H1 (cell line): ENCODE measurements around the gene SGSH. TPM values are rescaled to one million over a fixed set of nuclear protein-coding genes. Genes with fewer than 3 reads are reported as not detected.

Source experiments
- CTCF ChIA-PET: fragments of 300-600 bp; sonication (Branson Sonifier 250); formaldehyde crosslinking; loops from one replicate; lab custom pipeline; 2021; ENCODE audit not compliant: partially characterized antibody; lab: Charles Lee
- POLR2A ChIA-PET: fragments of 300-600 bp; sonication (Branson Sonifier 250); formaldehyde crosslinking; loops from one replicate; lab custom pipeline; 2021; ENCODE audit warnings: inconsistent platforms; ENCODE audit not compliant: partially characterized antibody; lab: Charles Lee
- DNase-seq, 2 experiments: peaks; one replicate each; pipeline versions ENCODE4 v3.0.0 to v3.0.0-alpha.2; 2010 to 2022; ENCODE audit warnings: low spot score in 2 of 2, low read depth in 1 of 2, mixed read lengths in 1 of 2
- FAIRE-seq: peaks from 2 replicates; lab custom pipeline; 2011; peaks lifted over from hg19 to GRCh38; lab: Jason Lieb, UNC
- H2AFZ ChIP-seq: 2 replicates; pipeline ENCODE4 v1.8.1; 2012; ENCODE audit warnings: low read length, inconsistent platforms
- H2AK5ac ChIP-seq: 2 replicates; pipeline ENCODE4 v1.6.1; 2013; ENCODE audit warnings: low read depth, low read length
- H2BK120ac ChIP-seq: replicated peaks from 2 replicates; pipeline ENCODE3; 2013; ENCODE audit warnings: low read depth, low read length, inconsistent platforms
- H2BK12ac ChIP-seq: 2 replicates; pipeline ENCODE4 v1.6.1; 2013; ENCODE audit warnings: low read depth, low read length
- H2BK15ac ChIP-seq: 2 replicates; pipeline ENCODE4 v1.6.1; 2013; ENCODE audit warnings: low read length
- H2BK20ac ChIP-seq: 2 replicates; pipeline ENCODE4 v1.6.1; 2013; ENCODE audit warnings: low read length
- H2BK5ac ChIP-seq: 2 replicates; pipeline ENCODE4 v1.6.1; 2013; ENCODE audit warnings: low read depth, low read length
- H3K14ac ChIP-seq: 2 replicates; pipeline ENCODE4 v1.6.1; 2013; ENCODE audit warnings: inconsistent platforms; ENCODE audit not compliant: insufficient read length
- H3K18ac ChIP-seq: 2 replicates; pipeline ENCODE4 v1.6.1; 2013; ENCODE audit warnings: low read length; ENCODE audit errors: extremely low read depth
- H3K23ac ChIP-seq: 2 replicates; pipeline ENCODE4 v1.6.1; 2013; ENCODE audit warnings: inconsistent platforms; ENCODE audit not compliant: insufficient read length
- H3K23me2 ChIP-seq: 2 replicates; pipeline ENCODE4 v1.6.1; 2013; ENCODE audit warnings: low read depth, low read length
- H3K27ac ChIP-seq: 2 replicates; pipeline ENCODE4 v1.6.1; 2011; ENCODE audit warnings: low read depth, low read length, inconsistent platforms
- H3K27me3 ChIP-seq, 4 experiments: replicated peaks in 1 of 4; 1 replicate in 1 of 4; 2 replicates in 3 of 4; pipeline versions ENCODE4 v1.6.1 to v1.8.1; 2011 to 2013; ENCODE audit warnings: low read length in 3 of 4, mild to moderate bottlenecking in 3 of 4, inconsistent platforms in 2 of 4, mixed read lengths in 2 of 4, moderate library complexity in 1 of 4; ENCODE audit not compliant: control insufficient read depth in 3 of 4, insufficient read depth in 3 of 4; ENCODE audit errors: extremely low read depth in 1 of 4
- H3K36me3 ChIP-seq, 4 experiments: 2 replicates each; pipeline versions ENCODE4 v1.6.1 to v1.8.1; 2011 to 2013; ENCODE audit warnings: mild to moderate bottlenecking in 4 of 4, low read length in 3 of 4, moderate library complexity in 2 of 4, control low read depth in 1 of 4, inconsistent platforms in 1 of 4; ENCODE audit not compliant: insufficient read depth in 4 of 4, control insufficient read depth in 2 of 4
- H3K4ac ChIP-seq: replicated peaks from 2 replicates; pipeline ENCODE3; 2013; ENCODE audit warnings: low read length, low read depth, mixed read lengths, inconsistent platforms; ENCODE audit not compliant: insufficient read length
- H3K4me1 ChIP-seq, 4 experiments: replicated peaks in 1 of 4; 1 replicate in 1 of 4; 2 replicates in 3 of 4; pipeline versions ENCODE4 v1.6.1 to v1.8.1; 2011 to 2013; ENCODE audit warnings: low read length in 3 of 4, inconsistent platforms in 2 of 4, mixed read lengths in 1 of 4; ENCODE audit not compliant: insufficient read depth in 4 of 4, control insufficient read depth in 3 of 4
- H3K4me2 ChIP-seq, 2 experiments: 2 replicates each; pipeline versions ENCODE4 v1.6.1 to v1.8.1; 2011 to 2013; ENCODE audit warnings: low read depth in 2 of 2, low read length in 2 of 2, control low read depth in 1 of 2, inconsistent platforms in 1 of 2, mild to moderate bottlenecking in 1 of 2; ENCODE audit not compliant: insufficient read depth in 1 of 2
- H3K4me3 ChIP-seq, 4 experiments: fragments of 200-600, 300-600 bp in 1 of 4; sonication (generic), shearing (Covaris generic), sonication (Bioruptor Twin) in 1 of 4; 2 replicates each; pipeline versions ENCODE4 v1.5.1 to v1.8.1; 2011 to 2016; ENCODE audit warnings: low read length in 4 of 4, low read depth in 3 of 4, control low read depth in 2 of 4, inconsistent platforms in 2 of 4, mild to moderate bottlenecking in 2 of 4, mixed read lengths in 1 of 4, moderate library complexity in 1 of 4; ENCODE audit not compliant: insufficient read depth in 2 of 4; ENCODE audit errors: extremely low read depth in 1 of 4
- H3K56ac ChIP-seq: replicated peaks from 2 replicates; pipeline ENCODE3; 2013; ENCODE audit warnings: low read depth, mild to moderate bottlenecking, mixed read lengths, low read length, inconsistent platforms; ENCODE audit not compliant: insufficient read length
- H3K79me1 ChIP-seq: 2 replicates; pipeline ENCODE4 v1.6.1; 2013; ENCODE audit warnings: low read depth, low read length, control low read depth
- H3K79me2 ChIP-seq, 2 experiments: 2 replicates each; pipeline versions ENCODE4 v1.6.1 to v1.8.1; 2012 to 2013; ENCODE audit warnings: low read length in 2 of 2, mild to moderate bottlenecking in 2 of 2, inconsistent platforms in 1 of 2; ENCODE audit not compliant: insufficient read depth in 2 of 2, control insufficient read depth in 1 of 2
- H3K9ac ChIP-seq, 4 experiments: replicated peaks in 1 of 4; 1 replicate in 1 of 4; 2 replicates in 3 of 4; pipeline versions ENCODE4 v1.6.1 to v1.8.1; 2011 to 2013; ENCODE audit warnings: low read depth in 3 of 4, low read length in 3 of 4, control low read depth in 2 of 4, mild to moderate bottlenecking in 2 of 4, moderate library complexity in 2 of 4, inconsistent platforms in 1 of 4; ENCODE audit errors: extremely low read depth in 1 of 4
- H3K9me3 ChIP-seq, 2 experiments: 2 replicates each; pipeline versions ENCODE4 v1.6.1 to v1.8.1; 2012 to 2013; ENCODE audit warnings: mild to moderate bottlenecking in 2 of 2, moderate library complexity in 2 of 2, control low read depth in 1 of 2, inconsistent platforms in 1 of 2, low read depth in 1 of 2, low read length in 1 of 2, mixed read lengths in 1 of 2; ENCODE audit not compliant: insufficient read depth in 2 of 2
- H4K20me1 ChIP-seq, 2 experiments: replicated peaks in 1 of 2; 2 replicates each; pipeline versions ENCODE3 to v1.8.1; 2011 to 2013; ENCODE audit warnings: inconsistent platforms in 2 of 2, low read length in 2 of 2, mild to moderate bottlenecking in 1 of 2; ENCODE audit not compliant: insufficient read depth in 2 of 2, control insufficient read depth in 1 of 2
- H4K5ac ChIP-seq: 2 replicates; pipeline ENCODE4 v1.6.1; 2013; ENCODE audit warnings: low read length, low read depth, mixed read lengths, inconsistent platforms; ENCODE audit not compliant: insufficient read length
- H4K8ac ChIP-seq: 2 replicates; pipeline ENCODE4 v1.8.0; 2013; ENCODE audit warnings: mild to moderate bottlenecking, moderate library complexity, low read length, inconsistent platforms; ENCODE audit not compliant: insufficient read depth; ENCODE audit errors: extremely low read depth
- H4K91ac ChIP-seq: replicated peaks from 2 replicates; pipeline ENCODE3; 2013; ENCODE audit warnings: low read length, mixed read lengths, inconsistent platforms; ENCODE audit not compliant: insufficient read length
- ASH2L ChIP-seq: fragments of 200-600, 300-600 bp; sonication (generic); IDR thresholded peaks from one replicate; pipeline ENCODE4 v1.7.1; 2017; ENCODE audit warnings: low read length
- BCL11A ChIP-seq, 2 experiments: IDR thresholded peaks; one replicate each; pipeline ENCODE4 v1.6.1; 2011; ENCODE audit warnings: low read depth in 2 of 2, low read length in 2 of 2, mild to moderate bottlenecking in 2 of 2
- CBX8 ChIP-seq: fragments of 300-800, 300-1000 bp; sonication (generic); IDR thresholded peaks from 2 replicates; pipeline ENCODE4 v1.7.1; 2016; ENCODE audit warnings: low read depth, low read length, borderline replicate concordance
- GTF2F1 ChIP-seq: IDR thresholded peaks from 2 replicates; pipeline ENCODE4 v1.6.1; 2012; ENCODE audit warnings: low read depth, low read length, improper control_type of control experiment, borderline replicate concordance
- JUND ChIP-seq: IDR thresholded peaks from 2 replicates; pipeline ENCODE4 v1.6.1; 2011; ENCODE audit warnings: mild to moderate bottlenecking, improper control_type of control experiment, low read length
- KDM4A ChIP-seq: IDR thresholded peaks from one replicate; pipeline ENCODE4 v1.7.1; 2012; ENCODE audit warnings: low read depth, mild to moderate bottlenecking, moderate library complexity, low read length, inconsistent platforms; ENCODE audit not compliant: severe bottlenecking
- KDM5A ChIP-seq: fragments of 200-600 bp; IDR thresholded peaks from 2 replicates; pipeline ENCODE4 v1.7.1; 2012; ENCODE audit warnings: mild to moderate bottlenecking, low read length, inconsistent platforms, mixed read lengths
- SP1 ChIP-seq: IDR thresholded peaks from 2 replicates; pipeline ENCODE4 v1.6.1; 2011; ENCODE audit warnings: low read depth, low read length
- TEAD4 ChIP-seq: IDR thresholded peaks from 2 replicates; pipeline ENCODE4 v1.6.1; 2012; ENCODE audit warnings: low read depth, low read length, inconsistent platforms, mixed read lengths
- WGBS, 2 experiments: shearing (Covaris generic) in 1 of 2; methylation state at CpG; one replicate each; pipeline versions ENCODE4 v1.1.6 to v1.1.7; 2013 to 2015; ENCODE audit warnings: low lambda C conversion rate in 2 of 2, mixed read lengths in 2 of 2, inconsistent platforms in 1 of 2, low coverage in 1 of 2, missing lambda C conversion rate in 1 of 2; ENCODE audit not compliant: insufficient replicate concordance in 2 of 2, insufficient coverage in 1 of 2, insufficient read length in 1 of 2; ENCODE audit errors: extremely low coverage in 1 of 2, missing lambda C conversion rate in 1 of 2; 5-methylcytosine and 5-hydroxymethylcytosine counted together
- polyA plus RNA-seq, 7 experiments: library from polyadenylated mRNA; depleted of rRNA in 3 of 7; stranded (reverse) in 5 of 7; unstranded in 2 of 7; fragments of >200 nt in 5 of 7; fragments of 200-250 nt in 2 of 7; gene quantifications; 1 replicate in 5 of 7; 2 replicates in 1 of 7; 4 replicates in 1 of 7; pipeline versions ENCODE4 v1.2.1 to v1.2.3, GENCODE V29; 2011 to 2013; ENCODE audit warnings: missing spikeins in 2 of 7, mixed read lengths in 2 of 7
- total RNA-seq: library from RNA; stranded (reverse); fragmentation: NEBNext Ultra II Directional; extraction: Animal tissue kit (Norgen Biotek cat#: 25700); gene quantifications from 2 replicates; pipeline ENCODE4 v1.2.1, GENCODE V29; 2021

Gene SGSH
- total and polyA plus RNA-seq, 2 of the 8 experiments (the other 6 are each of a cell fraction or from before 2014, with no cell fraction given), result 18.0 to 19.6 TPM

GRCh38 chr17:80218391-80218790 lies 1.7 kb downstream of the SGSH start:
- CTCF ChIA-PET, result interaction anchor here (0.6 to 2.5 kb wide), 3 partner anchors 22 to 143 kb away, joined by 3 to 11 read pairs (median 7); no protein-coding TSS in a partner anchor

More at GRCh38 chr17:80218391-80218790, 1.7 kb downstream of the SGSH start:
- H3K4me3 ChIP-seq, result no peak overlapping the region
- H3K4ac ChIP-seq, result no peak overlapping the region
- H2AK5ac ChIP-seq, result no peak overlapping the region
- H3K4me2 ChIP-seq, result no peak overlapping the region; a peak in 1 of 4 replicates
- no peaks in the 10 kb centered on the region; a peak in 1 of 7 replicates for H3K27me3 ChIP-seq
- no peak overlapping the region for H2AFZ ChIP-seq
- no peak for DNase-seq
- H3K36me3 ChIP-seq, result peaks cover 0 to 4% (median 0%) of the 10 kb centered on the region in 4 experiments; a peak in 2 of 8 replicates
- no peaks in the 10 kb centered on the region for H3K79me2 ChIP-seq
- no peak overlapping the region for H4K91ac ChIP-seq
- H3K9me3 ChIP-seq, result no peaks in the 10 kb centered on the region
- no peak overlapping the region for H2BK15ac ChIP-seq
- TF ChIP-seq BCL11A (IDR thresholded peaks at IDR 0.05; ENCODE audit: low read depth in 2 of 2, low read length in 2 of 2) (no peak), KDM5A (no peak), GTF2F1 (no peak), TEAD4 (no peak), CBX8 (no peak), SP1 (no peak), ASH2L (no peak), KDM4A (no peak), JUND (no peak)
- WGBS, 2 experiments, result 88% methylated on average over 7 of the region's 7 CpGs; no CpG with 5 or more reads in 1 of the 2 experiments
- H3K14ac ChIP-seq, result no peak overlapping the region
- POLR2A ChIA-PET, result interaction anchor here (0.6 to 1.0 kb wide), 3 partner anchors 19 to 45 kb away, joined by 3 to 4 read pairs (median 4); no protein-coding TSS in a partner anchor
- H3K18ac ChIP-seq, result no peak overlapping the region
- no peak overlapping the region for H3K27ac ChIP-seq
- no peak overlapping the region for H2BK120ac ChIP-seq
- no peak overlapping the region for H3K23ac ChIP-seq
- H4K8ac ChIP-seq, result no peak overlapping the region
- H3K56ac ChIP-seq, result no peak overlapping the region
- no peak overlapping the region for H2BK20ac ChIP-seq
- peaks cover 6% of the 10 kb centered on the region; the same call in 1 of the 2 replicates for H3K23me2 ChIP-seq
- H3K9ac ChIP-seq, result no peak overlapping the region; a peak in 1 of 7 replicates
- peaks cover 6% of the 10 kb centered on the region for H3K79me1 ChIP-seq
- H2BK12ac ChIP-seq, result no peak overlapping the region
- H4K20me1 ChIP-seq, result peaks cover 0 to 13% of the 10 kb centered on the region in 2 experiments
- H4K5ac ChIP-seq, result no peak overlapping the region
- H2BK5ac ChIP-seq, result no peak overlapping the region
- H3K4me1 ChIP-seq, result peaks cover 0 to 6% (median 5%) of the 10 kb centered on the region in 4 experiments; a peak in 4 of 7 replicates
- FAIRE-seq, result no peak
